Measurements from ENCODE around the gene MAPK14.

The MAPK14 gene

DNA sequence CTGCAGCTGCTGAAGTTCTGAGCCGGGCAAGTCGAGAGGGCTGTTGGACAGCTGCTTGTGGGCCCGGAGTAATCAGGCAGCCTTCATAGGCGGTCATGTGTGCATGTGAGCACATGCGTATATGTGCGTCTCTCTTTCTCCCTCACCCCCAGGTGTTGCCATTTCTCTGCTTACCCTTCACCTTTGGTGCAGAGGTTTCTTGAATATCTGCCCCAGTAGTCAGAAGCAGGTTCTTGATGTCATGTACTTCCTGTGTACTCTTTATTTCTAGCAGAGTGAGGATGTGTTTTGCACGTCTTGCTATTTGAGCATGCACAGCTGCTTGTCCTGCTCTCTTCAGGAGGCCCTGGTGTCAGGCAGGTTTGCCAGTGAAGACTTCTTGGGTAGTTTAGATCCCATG lies 81.5 kb downstream of the MAPK14 start:
- Histone ChIP-seq H3K9ac (ENCODE audit: low read length in 5 of 5) (no peak overlapping the region), H3K9me3 (ENCODE audit: control insufficient read depth in 5 of 5, low read length in 5 of 5) (no peaks in the 10 kb centered on the region), H3K27ac (ENCODE audit: low read depth, low read length) (no peak overlapping the region), H3K27me3 (ENCODE audit: control insufficient read depth in 5 of 5, insufficient read depth in 4 of 5, low read length in 5 of 5) (no peaks in the 10 kb centered on the region), H3K36me3 (ENCODE audit: control insufficient read depth in 5 of 5, insufficient read depth in 5 of 5, low read length in 5 of 5) (peaks cover 33 to 64% (median 49%) of the 10 kb centered on the region in 5 donors), H3K4me3 (ENCODE audit: low read depth in 1 of 5, low read length in 5 of 5) (no peak overlapping the region), H3K4me1 (ENCODE audit: control insufficient read depth in 5 of 5, insufficient read depth in 5 of 5, low read length in 5 of 5) (peaks cover 0 to 7% (median 4%) of the 10 kb centered on the region in 5 donors)

DNA sequence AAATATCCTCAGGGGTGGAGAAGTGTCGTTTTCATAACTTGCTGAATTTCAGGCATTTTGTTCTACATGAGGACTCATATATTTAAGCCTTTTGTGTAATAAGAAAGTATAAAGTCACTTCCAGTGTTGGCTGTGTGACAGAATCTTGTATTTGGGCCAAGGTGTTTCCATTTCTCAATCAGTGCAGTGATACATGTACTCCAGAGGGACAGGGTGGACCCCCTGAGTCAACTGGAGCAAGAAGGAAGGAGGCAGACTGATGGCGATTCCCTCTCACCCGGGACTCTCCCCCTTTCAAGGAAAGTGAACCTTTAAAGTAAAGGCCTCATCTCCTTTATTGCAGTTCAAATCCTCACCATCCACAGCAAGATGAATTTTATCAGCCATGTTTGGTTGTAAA lies 82.4 kb downstream of the MAPK14 start:
- peaks cover 0 to 7% (median 4%) of the 10 kb centered on the region in 5 donors for H3K4me1 ChIP-seq (ENCODE audit: control insufficient read depth in 5 of 5, insufficient read depth in 5 of 5, low read length in 5 of 5)
- H3K36me3 ChIP-seq (ENCODE audit: control insufficient read depth in 5 of 5, insufficient read depth in 5 of 5, low read length in 5 of 5) = peaks cover 33 to 56% (median 42%) of the 10 kb centered on the region in 5 donors
- no peak overlapping the region for H3K9ac ChIP-seq (ENCODE audit: low read length in 5 of 5)
- H3K9me3 ChIP-seq (ENCODE audit: control insufficient read depth in 5 of 5, low read length in 5 of 5) = no peaks in the 10 kb centered on the region
- H3K27me3 ChIP-seq (ENCODE audit: control insufficient read depth in 5 of 5, insufficient read depth in 4 of 5, low read length in 5 of 5) = no peaks in the 10 kb centered on the region
- H3K27ac ChIP-seq (ENCODE audit: low read depth, low read length) = peak overlapping the region; percentile 31
- no peak overlapping the region for H3K4me3 ChIP-seq (ENCODE audit: low read depth in 1 of 5, low read length in 5 of 5)

DNA sequence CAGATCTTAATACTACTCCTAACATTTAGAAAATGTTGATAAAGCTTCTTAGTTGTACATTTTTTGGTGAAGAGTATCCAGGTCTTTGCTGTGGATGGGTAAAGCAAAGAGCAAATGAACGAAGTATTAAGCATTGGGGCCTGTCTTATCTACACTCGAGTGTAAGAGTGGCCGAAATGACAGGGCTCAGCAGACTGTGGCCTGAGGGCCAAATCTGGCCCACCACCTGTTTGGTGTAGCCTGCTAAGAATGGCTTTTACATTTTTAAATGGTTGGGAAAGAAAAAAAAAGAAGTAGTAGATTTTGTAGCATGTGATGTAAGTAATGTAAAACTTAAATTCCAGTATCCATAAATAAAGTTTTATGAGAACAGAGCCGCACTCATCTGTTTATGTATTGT lies 83.3 kb downstream of the MAPK14 start:
- Histone ChIP-seq H3K27me3 (ENCODE audit: control insufficient read depth in 5 of 5, insufficient read depth in 4 of 5, low read length in 5 of 5) (no peaks in the 10 kb centered on the region), H3K36me3 (ENCODE audit: control insufficient read depth in 5 of 5, insufficient read depth in 5 of 5, low read length in 5 of 5) (peaks cover 29 to 50% (median 37%) of the 10 kb centered on the region in 5 donors), H3K9me3 (ENCODE audit: control insufficient read depth in 5 of 5, low read length in 5 of 5) (no peaks in the 10 kb centered on the region), H3K4me1 (ENCODE audit: control insufficient read depth in 5 of 5, insufficient read depth in 5 of 5, low read length in 5 of 5) (peaks cover 0 to 7% (median 4%) of the 10 kb centered on the region in 5 donors), H3K9ac (ENCODE audit: low read length in 5 of 5) (no peak overlapping the region), H3K4me3 (ENCODE audit: low read depth in 1 of 5, low read length in 5 of 5) (no peak overlapping the region), H3K27ac (ENCODE audit: low read depth, low read length) (peak overlapping the region; percentile 31)

DNA sequence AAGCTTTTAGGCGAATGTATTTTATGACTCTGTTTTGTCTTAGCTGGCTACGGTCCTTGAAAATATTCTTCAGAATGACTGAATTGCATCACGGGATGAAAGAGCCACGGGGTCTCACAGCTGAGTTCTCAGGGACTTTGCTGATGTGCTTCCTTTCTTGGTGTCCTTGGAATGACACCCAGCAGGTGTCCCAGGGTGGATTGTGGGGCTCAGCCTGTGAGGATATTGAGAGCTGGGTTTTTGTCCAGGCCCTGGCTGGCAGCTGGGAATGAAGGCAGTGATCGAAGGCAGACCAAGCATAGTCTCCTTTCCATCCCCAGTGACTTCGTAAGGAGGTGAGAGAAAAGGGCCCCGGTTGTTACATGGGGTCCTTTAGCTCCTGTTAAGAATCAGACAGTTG lies 83.9 kb downstream of the MAPK14 start:
- Histone ChIP-seq H3K9ac (ENCODE audit: low read length in 5 of 5) (no peak overlapping the region), H3K36me3 (ENCODE audit: control insufficient read depth in 5 of 5, insufficient read depth in 5 of 5, low read length in 5 of 5) (peaks cover 27 to 50% (median 34%) of the 10 kb centered on the region in 5 donors), H3K4me3 (ENCODE audit: low read depth in 1 of 5, low read length in 5 of 5) (no peak overlapping the region), H3K27ac (ENCODE audit: low read depth, low read length) (no peak overlapping the region), H3K4me1 (ENCODE audit: control insufficient read depth in 5 of 5, insufficient read depth in 5 of 5, low read length in 5 of 5) (peaks cover 0 to 7% (median 4%) of the 10 kb centered on the region in 5 donors), H3K9me3 (ENCODE audit: control insufficient read depth in 5 of 5, low read length in 5 of 5) (no peaks in the 10 kb centered on the region), H3K27me3 (ENCODE audit: control insufficient read depth in 5 of 5, insufficient read depth in 4 of 5, low read length in 5 of 5) (no peaks in the 10 kb centered on the region)

DNA sequence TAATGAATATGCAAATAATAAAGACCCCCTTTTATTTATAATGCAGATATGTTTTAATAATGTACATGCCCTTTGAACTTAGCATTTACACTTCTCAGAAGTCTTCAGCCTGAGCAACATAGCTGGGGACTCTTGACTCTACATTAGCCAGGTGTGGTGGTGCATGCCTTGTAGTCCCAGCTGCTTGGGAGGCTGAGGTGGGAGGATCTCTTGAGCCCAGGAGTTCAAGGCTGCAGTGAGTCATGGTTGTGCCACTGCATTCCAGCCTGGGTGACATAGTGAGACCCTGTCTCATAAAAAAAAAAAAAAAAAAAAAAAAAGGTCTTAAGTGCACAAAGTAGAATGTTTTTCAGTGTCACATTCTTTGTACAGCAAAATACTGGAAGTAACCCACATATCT lies 85.4 kb downstream of the MAPK14 start:
- Histone ChIP-seq H3K36me3 (ENCODE audit: control insufficient read depth in 5 of 5, insufficient read depth in 5 of 5, low read length in 5 of 5) (peaks cover 24 to 51% (median 26%) of the 10 kb centered on the region in 5 donors), H3K4me3 (ENCODE audit: low read depth in 1 of 5, low read length in 5 of 5) (no peak overlapping the region), H3K9ac (ENCODE audit: low read length in 5 of 5) (no peak overlapping the region), H3K27ac (ENCODE audit: low read depth, low read length) (no peak overlapping the region), H3K9me3 (ENCODE audit: control insufficient read depth in 5 of 5, low read length in 5 of 5) (no peaks in the 10 kb centered on the region), H3K4me1 (ENCODE audit: control insufficient read depth in 5 of 5, insufficient read depth in 5 of 5, low read length in 5 of 5) (peaks cover 0 to 7% (median 4%) of the 10 kb centered on the region in 5 donors), H3K27me3 (ENCODE audit: control insufficient read depth in 5 of 5, insufficient read depth in 4 of 5, low read length in 5 of 5) (no peaks in the 10 kb centered on the region)

DNA sequence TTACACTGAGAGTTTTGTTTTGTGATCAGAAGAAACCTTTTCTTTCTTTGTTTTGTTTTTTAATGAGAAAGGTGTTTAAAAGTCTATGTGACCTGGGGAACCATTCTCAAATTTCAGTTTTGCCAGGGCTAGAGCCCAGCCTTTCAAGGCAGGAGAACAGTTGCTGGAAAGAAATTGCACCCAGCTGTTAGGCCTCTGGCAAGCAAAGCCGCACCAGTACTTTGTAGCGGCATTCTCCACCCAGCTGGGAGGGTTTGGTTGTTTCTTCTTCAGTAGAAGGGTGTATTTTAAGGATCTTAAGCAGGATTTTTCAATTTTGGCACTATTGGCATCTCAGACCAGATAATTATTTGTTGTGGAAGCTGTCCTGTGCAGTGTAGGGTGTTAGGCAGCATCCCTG lies 86.1 kb downstream of the MAPK14 start:
- H3K4me1 ChIP-seq (ENCODE audit: control insufficient read depth in 5 of 5, insufficient read depth in 5 of 5, low read length in 5 of 5) = peaks cover 0 to 7% (median 4%) of the 10 kb centered on the region in 5 donors
- H3K27ac ChIP-seq (ENCODE audit: low read depth, low read length) = no peak overlapping the region
- H3K4me3 ChIP-seq (ENCODE audit: low read depth in 1 of 5, low read length in 5 of 5) = no peak overlapping the region
- no peak overlapping the region for H3K9ac ChIP-seq (ENCODE audit: low read length in 5 of 5)
- H3K9me3 ChIP-seq (ENCODE audit: control insufficient read depth in 5 of 5, low read length in 5 of 5) = no peaks in the 10 kb centered on the region
- H3K36me3 ChIP-seq (ENCODE audit: control insufficient read depth in 5 of 5, insufficient read depth in 5 of 5, low read length in 5 of 5) = peaks cover 20 to 48% (median 23%) of the 10 kb centered on the region in 5 donors
- H3K27me3 ChIP-seq (ENCODE audit: control insufficient read depth in 5 of 5, insufficient read depth in 4 of 5, low read length in 5 of 5) = no peaks in the 10 kb centered on the region

DNA sequence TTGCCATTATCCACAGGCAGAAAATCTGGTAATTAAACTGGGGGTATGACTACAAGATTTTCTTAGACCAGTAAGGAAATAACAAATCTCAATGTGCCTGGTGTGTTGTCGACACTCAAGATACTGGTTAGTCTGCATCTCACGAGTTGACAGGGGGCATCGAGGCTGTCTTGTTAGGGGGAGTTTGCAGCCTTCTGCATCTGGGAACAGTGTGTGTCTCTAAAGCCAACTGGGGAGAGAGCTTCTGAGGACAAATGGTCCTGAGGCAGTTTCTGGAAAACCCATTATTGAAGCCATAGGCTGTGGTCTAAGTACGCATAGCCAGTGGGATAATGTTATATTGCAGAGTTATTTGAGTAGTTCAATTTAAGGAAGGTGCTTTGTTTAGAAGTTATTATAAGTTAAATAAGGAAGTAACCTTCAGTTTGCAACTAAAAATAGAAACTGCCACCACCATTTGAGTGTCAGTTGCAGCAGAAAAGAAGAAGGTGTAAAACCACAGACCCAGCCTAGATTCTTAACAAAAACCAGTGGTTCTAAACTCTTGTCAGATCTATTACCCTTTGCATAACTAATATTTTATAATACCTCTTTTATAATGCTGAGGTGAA lies 87.3 kb downstream of the MAPK14 start:
- H3K4me1 ChIP-seq (ENCODE audit: control insufficient read depth in 5 of 5, insufficient read depth in 5 of 5, low read length in 5 of 5) = peaks cover 0 to 5% (median 3%) of the 10 kb centered on the region in 5 donors
- peaks cover 12 to 37% (median 16%) of the 10 kb centered on the region in 5 donors for H3K36me3 ChIP-seq (ENCODE audit: control insufficient read depth in 5 of 5, insufficient read depth in 5 of 5, low read length in 5 of 5)
- no peaks in the 10 kb centered on the region for H3K9me3 ChIP-seq (ENCODE audit: control insufficient read depth in 5 of 5, low read length in 5 of 5)
- H3K27ac ChIP-seq (ENCODE audit: low read depth, low read length) = no peak overlapping the region
- no peak overlapping the region for H3K9ac ChIP-seq (ENCODE audit: low read length in 5 of 5)
- H3K4me3 ChIP-seq (ENCODE audit: low read depth in 1 of 5, low read length in 5 of 5) = no peak overlapping the region
- no peaks in the 10 kb centered on the region for H3K27me3 ChIP-seq (ENCODE audit: control insufficient read depth in 5 of 5, insufficient read depth in 4 of 5, low read length in 5 of 5)

DNA sequence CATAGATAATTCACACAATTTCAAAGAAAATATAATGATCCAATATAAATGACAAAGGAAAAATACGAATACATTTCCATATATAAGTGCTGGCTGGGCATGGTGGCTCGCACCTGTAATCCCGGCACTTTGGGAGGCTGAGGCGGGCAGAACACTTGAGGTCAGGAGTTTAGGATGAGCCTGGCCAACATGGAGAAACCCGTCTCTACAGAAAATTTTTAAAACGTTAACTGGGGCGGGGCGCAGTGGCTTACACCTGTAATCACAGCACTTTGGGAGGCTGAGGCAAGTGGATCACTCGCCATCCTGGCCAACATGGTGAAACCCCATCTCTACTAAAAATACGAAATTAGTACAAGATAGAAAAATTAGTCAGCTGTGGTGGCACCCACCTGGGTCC lies 87.8 kb downstream of the MAPK14 start:
- Histone ChIP-seq H3K36me3 (ENCODE audit: control insufficient read depth in 5 of 5, insufficient read depth in 5 of 5, low read length in 5 of 5) (peaks cover 8 to 32% (median 14%) of the 10 kb centered on the region in 5 donors), H3K9me3 (ENCODE audit: control insufficient read depth in 5 of 5, low read length in 5 of 5) (no peaks in the 10 kb centered on the region), H3K27me3 (ENCODE audit: control insufficient read depth in 5 of 5, insufficient read depth in 4 of 5, low read length in 5 of 5) (no peaks in the 10 kb centered on the region), H3K9ac (ENCODE audit: low read length in 5 of 5) (no peak overlapping the region), H3K27ac (ENCODE audit: low read depth, low read length) (no peak overlapping the region), H3K4me3 (ENCODE audit: low read depth in 1 of 5, low read length in 5 of 5) (no peak overlapping the region), H3K4me1 (ENCODE audit: control insufficient read depth in 5 of 5, insufficient read depth in 5 of 5, low read length in 5 of 5) (peaks cover 0 to 4% (median under 1%) of the 10 kb centered on the region in 5 donors)

DNA sequence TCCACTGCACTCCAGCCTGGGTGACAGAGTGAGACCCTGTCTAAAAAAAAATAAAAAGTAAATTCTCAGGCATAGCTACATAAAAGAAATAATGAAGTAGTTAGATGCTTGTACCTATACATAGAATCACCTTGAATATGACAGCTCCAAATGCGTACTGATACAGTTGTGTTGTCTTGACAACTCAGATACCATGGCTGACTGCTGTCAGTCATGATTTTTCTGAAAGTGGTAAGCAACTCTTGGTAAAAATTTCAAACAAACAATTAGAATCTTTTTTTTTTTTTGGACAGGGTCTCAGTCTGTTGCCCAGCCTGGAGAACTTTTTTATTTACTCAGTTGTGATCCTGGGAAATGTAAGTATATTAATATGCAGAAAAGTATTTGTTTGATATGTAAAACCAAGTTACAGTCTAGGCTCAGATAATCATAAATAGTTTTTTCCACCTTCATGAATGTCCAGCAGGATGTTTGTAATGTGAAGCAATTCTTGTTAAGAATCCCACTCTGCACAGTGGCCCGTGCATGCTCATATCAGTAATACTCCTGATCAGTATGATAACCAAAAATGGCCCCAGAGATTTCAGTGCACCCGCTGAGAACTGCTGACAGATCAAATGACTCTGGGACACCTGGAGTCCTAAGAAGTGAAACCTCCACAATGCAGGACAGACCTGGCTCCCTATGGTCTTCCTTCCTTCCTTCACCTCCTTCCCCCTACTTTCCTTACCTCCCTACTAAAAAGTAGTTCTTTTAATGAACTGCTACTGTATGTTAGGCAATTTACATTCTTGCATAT lies 88.7 kb downstream of the MAPK14 start:
- Histone ChIP-seq H3K27ac (ENCODE audit: low read depth, low read length) (no peak overlapping the region), H3K9me3 (ENCODE audit: control insufficient read depth in 5 of 5, low read length in 5 of 5) (no peaks in the 10 kb centered on the region), H3K36me3 (ENCODE audit: control insufficient read depth in 5 of 5, insufficient read depth in 5 of 5, low read length in 5 of 5) (peaks cover 6 to 24% (median 11%) of the 10 kb centered on the region in 5 donors), H3K4me1 (ENCODE audit: control insufficient read depth in 5 of 5, insufficient read depth in 5 of 5, low read length in 5 of 5) (peaks cover 3 to 13% (median 8%) of the 10 kb centered on the region in 5 donors), H3K9ac (ENCODE audit: low read length in 5 of 5) (no peak overlapping the region), H3K4me3 (ENCODE audit: low read depth in 1 of 5, low read length in 5 of 5) (no peak overlapping the region), H3K27me3 (ENCODE audit: control insufficient read depth in 5 of 5, insufficient read depth in 4 of 5, low read length in 5 of 5) (no peaks in the 10 kb centered on the region)

DNA sequence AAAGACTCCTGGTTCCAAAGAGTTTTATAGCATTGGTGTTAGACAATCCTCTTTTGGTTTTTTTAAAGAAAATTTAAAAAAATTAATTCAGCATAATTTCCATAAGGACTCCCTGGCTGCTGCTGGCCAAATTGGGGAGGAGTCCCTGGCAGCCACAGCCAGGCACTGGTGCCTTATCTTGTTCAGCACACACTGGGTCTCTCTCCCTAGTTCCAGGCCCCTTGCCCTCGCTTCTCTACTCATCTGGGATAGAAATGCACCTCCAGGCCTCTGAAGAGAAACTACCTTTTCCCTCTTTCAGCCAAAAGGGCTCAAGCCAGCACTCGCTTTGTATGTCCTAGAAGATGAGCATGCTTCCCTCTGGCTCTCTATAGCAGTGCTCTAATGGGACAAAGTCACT lies 89.3 kb downstream of the MAPK14 start:
- H3K27me3 ChIP-seq (ENCODE audit: control insufficient read depth in 5 of 5, insufficient read depth in 4 of 5, low read length in 5 of 5) = no peaks in the 10 kb centered on the region
- H3K36me3 ChIP-seq (ENCODE audit: control insufficient read depth in 5 of 5, insufficient read depth in 5 of 5, low read length in 5 of 5) = peaks cover 2 to 18% (median 11%) of the 10 kb centered on the region in 5 donors
- no peak overlapping the region for H3K4me3 ChIP-seq (ENCODE audit: low read depth in 1 of 5, low read length in 5 of 5)
- no peaks in the 10 kb centered on the region for H3K9me3 ChIP-seq (ENCODE audit: control insufficient read depth in 5 of 5, low read length in 5 of 5)
- no peak overlapping the region for H3K27ac ChIP-seq (ENCODE audit: low read depth, low read length)
- H3K9ac ChIP-seq (ENCODE audit: low read length in 5 of 5) = no peak overlapping the region
- H3K4me1 ChIP-seq (ENCODE audit: control insufficient read depth in 5 of 5, insufficient read depth in 5 of 5, low read length in 5 of 5) = peaks cover 5 to 20% (median 13%) of the 10 kb centered on the region in 5 donors
